ENCODE results near the gene MAML3.
"Not testable (repeated sequence)": the region's sequence is repeated elsewhere in the genome, so short reads cannot be mapped to it uniquely, and the experiment has no call there.

The MAML3 gene

DNA sequence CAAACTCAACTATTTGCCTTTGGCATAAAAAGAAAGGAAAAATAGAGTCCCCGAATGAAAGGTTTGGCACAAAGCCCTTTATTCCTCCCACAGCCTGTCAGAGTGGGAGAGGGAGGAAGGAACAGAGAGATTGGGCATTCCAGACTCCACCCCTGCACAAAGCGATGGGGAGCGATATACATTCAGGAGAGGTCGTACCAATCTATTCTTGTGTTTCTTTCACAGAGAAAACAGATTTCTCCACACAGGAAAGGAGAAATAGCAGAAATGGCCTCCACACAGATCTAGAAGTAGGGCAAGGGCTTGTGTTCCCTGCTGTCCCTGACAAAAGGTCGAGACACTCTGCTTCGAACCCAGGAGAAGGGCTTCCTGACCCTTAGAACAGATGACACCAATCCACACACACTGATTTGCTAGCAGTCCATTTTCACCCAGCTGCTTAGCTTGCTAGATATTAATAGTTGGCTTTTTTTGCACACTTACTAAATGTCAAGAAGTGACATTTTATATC, 197.4 kb downstream of the MAML3 start:
- no peak for DNase-seq

DNA sequence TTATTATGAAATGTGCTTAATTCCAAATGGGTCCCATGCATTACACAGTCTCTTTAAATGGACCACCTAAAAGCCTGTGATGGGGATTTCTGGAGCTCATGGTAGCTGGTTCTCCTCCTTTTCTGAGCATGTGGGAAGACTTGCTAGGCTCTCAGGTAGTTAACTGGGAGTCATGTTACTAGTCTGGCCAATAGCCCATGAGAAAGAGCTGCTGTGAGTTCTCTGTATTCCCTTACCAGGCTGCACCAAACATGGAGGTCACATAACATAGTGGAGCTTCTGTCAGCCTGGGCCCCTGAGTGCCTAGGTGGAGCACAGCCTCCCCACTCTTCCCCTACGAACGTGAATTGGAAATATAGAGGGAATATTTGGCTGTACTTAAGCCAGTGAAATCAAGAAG, 198.4 kb downstream of the MAML3 start:
- no peak for DNase-seq

DNA sequence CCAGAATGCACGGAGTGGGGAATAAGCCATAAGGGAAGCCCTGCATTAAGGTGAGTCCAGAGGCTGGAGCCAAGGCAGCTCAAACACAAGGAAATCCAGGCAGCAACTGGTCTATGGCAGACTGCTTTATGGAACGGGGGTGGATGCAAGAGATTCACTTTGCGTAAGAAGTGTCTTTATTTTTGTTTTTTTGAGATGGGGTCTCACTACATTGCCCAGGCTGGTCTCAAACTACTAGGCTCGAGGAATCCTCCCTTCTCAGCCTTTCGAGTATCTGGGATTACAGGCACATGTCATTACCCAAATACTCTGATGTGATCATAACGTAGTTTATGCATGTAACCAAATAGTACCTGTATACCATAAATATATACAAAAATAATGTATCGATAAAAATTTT, 199.5 kb downstream of the MAML3 start:
- DNase-seq = no peak

DNA sequence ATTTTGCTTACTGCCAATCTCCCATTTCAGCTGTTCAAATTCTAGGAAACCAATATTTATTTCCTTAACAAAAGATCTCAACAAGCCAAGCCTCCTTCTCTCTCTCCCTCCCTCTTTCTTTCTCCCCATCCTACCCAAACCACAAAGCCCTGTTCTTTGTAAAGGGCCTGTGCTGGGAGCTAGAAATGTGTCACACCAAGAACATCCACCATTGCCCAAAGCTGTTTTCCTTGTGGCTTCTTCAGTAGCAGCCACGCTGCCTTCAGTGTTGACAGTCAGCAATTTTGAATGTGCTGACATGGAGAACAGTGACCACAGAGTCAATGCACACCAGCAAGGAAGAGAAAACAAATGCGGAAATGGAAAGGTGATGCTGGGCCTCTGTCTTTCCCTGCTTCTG, 203.0 kb downstream of the MAML3 start:
- no peak for DNase-seq

DNA sequence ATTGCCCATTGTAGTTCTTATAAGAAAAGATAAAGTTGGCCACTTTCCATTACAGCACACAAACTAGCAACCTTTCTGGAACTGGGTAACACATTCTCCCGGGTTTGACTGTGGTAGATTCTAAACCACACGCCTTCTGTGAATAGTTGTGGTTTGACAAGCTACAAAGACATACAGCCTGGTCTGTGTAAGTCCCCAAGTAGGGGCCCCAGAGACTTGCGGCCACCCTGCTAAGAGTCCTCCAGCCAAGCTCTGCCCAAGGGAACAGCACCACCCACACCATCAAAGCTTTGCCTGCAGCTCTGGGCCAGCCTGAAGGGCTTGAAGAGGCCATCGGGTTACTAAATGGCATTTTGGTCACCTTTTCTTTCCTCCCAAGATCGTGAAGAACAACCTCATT, 203.4 kb downstream of the MAML3 start:
- DNase-seq = no peak

GRCh38 chr4:139944916-139945315, 209.1 kb downstream of the MAML3 start:
- not testable (repeated sequence) for DNase-seq

DNA sequence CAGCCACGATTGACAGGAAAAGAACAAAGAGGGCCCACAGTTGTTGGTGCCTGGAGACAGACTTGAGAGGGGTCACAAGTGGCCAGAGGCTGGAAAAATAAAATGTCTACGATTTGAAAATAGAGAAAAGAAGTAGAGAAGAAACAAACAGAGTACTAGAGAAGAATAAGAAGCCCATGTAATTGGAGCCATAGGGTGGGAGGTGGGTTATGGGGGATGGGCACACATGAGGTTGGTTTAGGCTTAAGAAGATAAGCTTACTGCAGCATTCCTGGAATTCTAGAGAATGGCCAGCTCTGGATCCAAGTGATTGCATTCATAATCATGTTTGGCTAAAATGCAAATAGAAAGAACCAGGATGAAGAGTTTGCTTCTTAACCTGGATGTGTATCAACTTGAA, 210.7 kb downstream of the MAML3 start:
- DNase-seq = no peak

GRCh38 chr4:139942241-139942640, 211.7 kb downstream of the MAML3 start:
- DNase-seq = no peak

DNA sequence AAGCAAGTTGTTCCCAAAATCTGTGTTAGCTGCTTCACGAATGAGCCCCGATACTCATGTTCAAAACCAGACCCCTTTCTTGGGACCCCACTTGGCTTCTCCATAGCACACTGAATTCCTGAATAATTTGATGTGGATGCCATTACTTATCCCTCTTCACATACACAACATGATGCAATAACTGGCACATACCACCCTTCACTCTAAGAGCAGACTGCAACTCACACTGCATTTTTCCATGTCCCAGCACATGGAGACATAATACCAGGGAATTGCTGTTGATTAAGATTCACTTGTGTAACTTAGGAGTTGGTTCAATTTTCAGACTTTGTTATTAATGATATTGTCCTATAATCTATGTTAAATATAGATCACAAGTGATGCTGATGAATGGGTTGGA, 213.4 kb downstream of the MAML3 start:
- DNase-seq = no peak

DNA sequence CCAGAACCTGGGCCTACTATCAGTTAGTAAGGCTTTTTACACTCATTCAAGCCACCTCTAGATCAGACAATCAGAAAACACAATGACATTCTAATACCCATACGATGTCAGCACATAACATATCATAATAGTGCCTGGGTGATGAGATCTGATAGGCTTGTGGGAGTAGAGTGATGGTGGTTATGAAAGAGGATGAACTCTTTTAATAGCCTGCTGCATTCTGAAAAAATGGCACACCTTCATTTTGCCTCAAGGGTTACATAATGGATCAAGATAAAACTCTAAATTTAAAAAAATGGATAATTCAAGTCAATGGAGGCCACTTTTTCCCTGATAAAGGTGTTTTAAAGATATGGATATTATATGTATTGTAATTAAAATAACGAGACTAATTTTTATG, 215.6 kb downstream of the MAML3 start:
- no peak for DNase-seq

GRCh38 chr4:139935911-139936310, 218.1 kb downstream of the MAML3 start:
- no peak for DNase-seq

GRCh38 chr4:139934708-139935195, 219.2 kb downstream of the MAML3 start:
- DNase-seq = no peak

DNA sequence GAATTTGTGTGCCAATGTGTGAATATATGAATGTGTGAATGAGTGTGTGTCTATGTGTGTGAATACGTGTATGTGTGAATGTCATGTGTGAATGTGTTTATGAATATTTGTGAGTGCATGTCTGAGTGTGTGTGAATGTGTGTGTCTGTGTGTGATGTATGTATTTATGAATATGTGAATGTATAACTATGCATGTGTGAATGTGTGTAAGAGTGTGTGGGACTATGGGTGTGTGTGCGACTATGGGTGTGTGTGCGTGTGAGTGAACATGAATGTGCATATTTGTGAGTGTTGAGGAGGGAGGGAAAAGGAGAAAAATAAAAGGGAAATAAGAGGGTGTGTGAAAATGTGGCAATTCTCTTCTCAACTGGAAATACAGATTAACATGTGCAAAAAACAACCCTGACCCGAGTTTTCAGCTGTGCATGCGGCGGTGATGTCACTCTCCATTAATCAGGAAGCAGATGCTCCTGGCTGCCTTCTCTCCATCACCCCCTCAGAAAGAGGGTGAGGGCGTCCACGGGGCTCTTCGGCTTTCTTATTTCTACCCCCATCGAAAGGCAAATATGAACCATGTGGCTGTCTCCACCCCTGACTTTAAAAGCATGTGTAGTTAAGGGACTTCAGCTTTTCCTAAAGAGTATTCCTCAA, 219.8 kb downstream of the MAML3 start:
- DNase-seq = no peak

DNA sequence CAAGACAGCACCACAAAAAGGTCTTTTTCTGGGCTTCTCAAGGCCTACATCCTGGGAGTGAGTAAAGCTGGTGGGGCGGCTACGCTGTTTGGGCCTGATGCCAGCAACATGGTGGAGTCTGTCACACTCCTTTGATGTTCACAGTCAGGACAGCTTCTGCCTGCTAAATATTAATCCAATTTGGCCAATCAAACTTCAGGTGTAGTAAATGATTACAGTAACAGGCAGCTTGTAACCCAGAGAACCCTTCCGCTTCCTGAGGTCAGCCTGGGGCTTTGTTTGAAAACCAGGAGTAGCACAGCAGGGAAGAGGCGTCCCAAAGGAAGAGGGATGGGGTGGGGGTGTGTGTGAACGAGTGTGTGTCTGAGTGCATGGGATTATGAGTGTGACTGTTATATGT, 220.4 kb downstream of the MAML3 start:
- no peak for DNase-seq

DNA sequence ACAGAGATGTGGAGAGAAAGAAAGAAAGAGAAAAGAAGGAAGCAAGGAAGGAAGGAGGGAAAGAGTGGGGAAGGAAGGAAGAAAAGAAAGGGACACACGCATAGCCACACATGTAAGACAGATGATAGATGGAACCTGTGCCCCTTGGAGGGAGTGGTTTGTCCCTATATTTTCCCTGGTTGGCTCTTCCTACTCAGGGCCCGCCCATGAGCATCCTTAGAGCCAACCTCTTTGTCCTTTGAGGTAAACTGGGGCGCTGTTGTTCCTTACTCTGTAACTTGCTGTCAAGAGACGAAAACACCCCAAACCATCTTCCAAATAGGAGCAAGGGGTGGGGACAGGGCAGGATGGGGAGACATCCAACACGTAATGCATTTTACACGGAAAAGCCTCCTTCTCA, 220.9 kb downstream of the MAML3 start:
- no peak for DNase-seq

DNA sequence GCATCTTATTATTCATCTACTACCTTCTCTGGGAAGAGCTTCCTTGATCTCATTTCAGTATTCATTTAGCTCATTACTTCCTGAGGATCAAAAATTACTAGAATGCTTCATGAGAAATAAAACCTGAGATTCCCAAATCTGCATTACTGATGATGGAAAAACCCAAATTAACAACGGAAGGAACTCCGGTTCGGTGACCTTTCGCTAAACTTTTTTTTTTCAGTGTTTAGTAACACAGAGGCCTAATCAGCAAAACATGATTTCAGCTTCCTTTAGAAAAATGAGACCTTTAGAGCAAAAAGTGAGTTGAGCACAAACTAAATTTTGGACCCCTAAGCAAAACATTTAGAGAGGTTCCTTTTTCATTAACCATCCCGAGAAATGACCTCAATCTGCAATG, 229.2 kb downstream of the MAML3 start:
- no peak for DNase-seq

- DNase-seq = no peak
Observed at GRCh38 chr4:139922406-139923024, 231.5 kb downstream of the MAML3 start.

DNA sequence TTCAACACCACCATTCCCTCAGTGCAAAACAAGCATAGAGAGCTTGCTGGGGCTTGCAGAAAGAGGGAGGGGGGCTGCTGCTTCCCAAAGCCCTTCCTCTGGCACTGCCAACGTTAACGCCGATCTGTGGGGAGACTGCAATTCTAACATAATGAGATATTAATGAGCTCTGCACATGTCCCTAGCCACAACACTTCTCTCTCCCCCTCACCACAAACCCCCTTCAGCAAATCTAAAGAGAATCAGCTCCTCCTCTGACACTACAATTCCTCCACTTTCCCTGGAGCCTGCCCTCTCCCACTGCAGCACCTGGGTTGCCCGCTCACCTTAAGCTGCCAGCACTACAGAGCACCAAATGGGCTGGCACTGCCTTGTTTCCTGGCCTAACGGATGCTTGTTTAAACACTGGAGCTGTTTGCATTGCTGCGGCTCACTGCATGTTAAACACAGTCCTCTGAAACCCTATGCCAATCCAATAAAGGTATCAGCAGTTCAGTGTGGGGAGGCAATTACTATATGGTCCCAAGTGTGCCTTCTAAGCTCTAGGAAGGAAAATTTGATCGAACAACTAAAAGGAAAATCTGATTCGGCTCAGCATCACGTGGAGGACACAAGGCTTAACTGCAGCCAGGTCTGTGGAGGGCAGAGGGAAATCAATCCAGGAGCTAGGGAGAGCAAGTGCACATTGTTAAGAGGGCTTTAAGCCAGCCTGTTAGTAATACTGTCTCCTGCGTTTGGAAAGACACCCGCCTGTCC, 232.4 kb downstream of the MAML3 start:
- DNase-seq = no peak

GRCh38 chr4:139920486-139921002, 233.4 kb downstream of the MAML3 start:
- no peak for DNase-seq

DNA sequence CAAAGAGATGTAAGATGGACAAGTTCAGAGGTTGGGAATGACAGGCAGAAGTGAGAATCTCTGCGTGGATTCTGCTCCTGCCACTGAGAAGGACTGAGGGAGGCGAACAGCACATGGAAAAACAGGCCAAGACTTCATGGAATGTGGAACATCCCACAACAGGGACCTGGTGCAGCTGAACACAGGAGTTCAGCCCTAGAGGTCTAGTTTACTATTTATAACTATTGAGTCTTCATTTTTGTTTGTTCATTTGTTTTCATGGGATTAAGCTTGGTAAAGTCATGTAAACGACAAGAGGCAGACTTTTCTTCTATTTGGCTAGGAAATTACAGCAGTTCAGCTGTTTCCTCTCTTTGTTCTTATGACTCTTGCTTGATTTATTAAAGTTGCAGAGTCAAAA, 234.5 kb downstream of the MAML3 start:
- DNase-seq = no peak

DNA sequence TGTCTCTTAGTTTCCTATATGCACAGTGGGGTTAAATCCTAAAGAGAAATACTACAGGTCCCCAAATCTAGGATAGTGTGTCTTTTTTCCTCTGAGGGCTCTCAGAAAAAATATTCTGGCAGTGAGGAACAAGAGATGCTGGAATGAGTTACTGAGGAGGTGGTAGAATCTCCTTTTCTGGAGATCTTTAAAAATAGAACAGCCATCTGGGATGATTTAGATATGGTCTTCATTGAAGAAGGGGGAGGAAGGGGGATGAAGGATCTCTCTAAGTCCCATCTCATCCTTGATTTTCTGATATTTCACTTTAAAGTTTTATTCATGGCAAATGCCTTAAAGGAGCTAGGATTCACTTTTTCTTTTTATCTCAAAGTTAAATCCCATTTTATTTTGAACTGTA, 235.0 kb downstream of the MAML3 start:
- DNase-seq = no peak

- DNase-seq = no peak
Observed at GRCh38 chr4:139918591-139918990, 235.4 kb downstream of the MAML3 start.

DNA sequence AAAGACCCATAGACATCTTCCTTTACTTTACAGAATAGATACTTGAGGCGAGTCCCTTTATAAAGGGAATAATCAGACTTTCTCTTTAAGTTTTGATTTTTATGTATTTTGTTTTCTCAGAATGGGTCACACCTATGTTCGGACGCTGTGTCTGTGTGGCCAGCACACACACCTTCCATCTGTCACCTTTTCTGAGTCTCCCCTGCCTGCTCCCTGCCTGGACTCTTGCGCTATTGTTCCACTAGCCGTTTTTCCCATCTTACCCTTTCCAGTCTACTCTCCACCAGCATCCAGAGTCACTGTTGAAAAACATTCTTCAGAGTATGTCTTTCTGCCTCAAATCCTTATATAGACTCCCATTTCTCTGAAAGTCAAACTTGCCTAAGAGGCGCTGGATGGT, 236.1 kb downstream of the MAML3 start:
- DNase-seq = no peak

DNA sequence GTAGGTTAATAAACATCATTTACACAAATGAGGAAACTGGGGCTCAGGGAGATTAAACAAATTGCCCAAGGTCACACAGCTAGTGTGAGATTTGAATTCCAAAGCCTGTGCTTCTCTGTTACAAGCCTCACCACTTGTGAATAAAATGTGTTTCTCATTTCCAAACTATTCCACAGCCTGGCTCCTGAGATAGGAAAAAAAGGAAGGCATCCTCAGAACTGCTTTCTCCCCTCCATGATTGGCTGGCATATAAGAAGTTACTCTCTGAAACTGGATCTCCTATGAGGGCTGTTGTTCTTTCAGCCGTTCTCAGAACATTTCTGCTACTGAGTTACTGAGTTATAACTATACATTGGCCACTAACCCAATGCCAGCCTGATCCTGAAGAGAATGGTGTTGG, 237.9 kb downstream of the MAML3 start:
- DNase-seq = no peak
